DMS79 treated with DMSO at 0.1 percent for 48 hours (cell line): Measurements from ENCODE around the gene ANGPTL8.

Source experiments
- DNase-seq: peaks from one replicate; lab custom pipeline; 2025; lab: John Stamatoyannopoulos, UW

The ANGPTL8 gene

DNA sequence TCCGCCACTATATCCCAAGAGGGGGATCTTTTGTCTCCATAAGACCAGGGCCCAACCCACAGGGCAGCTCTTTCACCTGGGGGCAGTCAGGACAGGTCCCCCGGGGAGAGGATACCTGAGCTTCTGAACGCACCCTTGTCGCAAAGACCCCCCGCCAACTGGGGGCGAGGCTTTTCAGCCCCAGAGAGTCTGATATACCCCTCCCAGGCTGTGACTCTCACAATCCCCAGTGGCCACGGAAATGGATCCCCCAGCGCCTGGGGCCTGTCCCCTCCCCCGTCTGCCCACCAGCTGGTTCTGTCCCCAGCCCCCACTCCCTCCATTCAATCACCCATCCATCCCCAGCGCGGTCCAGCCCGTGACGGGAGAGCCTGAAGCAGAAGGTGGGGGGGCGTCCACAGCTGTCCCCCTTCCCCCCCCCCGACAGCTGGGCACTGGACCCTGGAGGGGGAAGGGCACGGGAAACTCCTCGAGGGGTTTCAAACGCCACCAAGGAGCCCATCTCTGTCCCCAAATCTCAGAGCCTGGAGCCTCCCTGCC is 22.1 kb downstream of the ANGPTL8 start:
- no peak for DNase-seq

DNA sequence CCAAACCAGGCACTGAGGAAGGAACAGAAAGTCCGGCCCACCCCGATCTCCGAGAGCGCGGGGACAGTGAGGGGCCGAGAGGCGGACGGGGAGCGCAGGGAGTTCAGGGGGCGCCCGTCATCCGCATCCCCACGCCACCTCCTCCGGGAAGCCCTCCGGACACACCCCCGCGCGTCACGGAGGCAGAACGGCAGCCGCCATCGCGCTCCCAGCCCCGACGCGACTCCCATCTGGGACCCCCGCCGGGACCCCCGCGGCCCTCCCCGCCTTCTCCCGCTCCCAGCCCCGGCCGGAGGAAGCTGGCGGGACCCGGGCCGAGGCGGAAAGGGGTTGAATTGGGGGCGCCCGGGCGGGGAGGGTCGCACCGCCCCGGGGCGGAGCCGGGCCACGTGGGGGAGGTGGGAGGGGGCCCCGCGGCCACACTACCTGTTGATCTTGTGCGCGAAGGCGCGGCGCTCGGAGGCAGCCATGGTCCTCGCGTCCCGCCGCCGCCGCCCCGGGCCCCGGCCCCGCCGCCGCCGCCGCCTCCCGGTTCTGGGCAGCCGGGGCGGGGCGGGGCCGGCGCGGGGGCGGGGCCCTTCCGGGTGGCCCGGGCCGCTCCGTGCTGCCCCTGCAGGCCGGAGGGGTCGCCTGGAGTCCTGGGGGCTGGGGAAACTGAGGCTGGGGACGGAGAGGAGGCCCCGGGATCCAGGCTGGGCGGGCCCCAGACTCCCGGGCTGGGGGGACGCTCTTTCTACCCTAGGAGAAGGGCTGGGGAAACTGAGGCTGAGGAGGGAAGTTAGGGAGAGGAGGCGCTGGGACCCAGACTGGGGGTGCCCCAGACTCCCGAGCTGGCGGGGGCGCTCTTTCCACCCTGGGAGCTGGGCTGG is 22.8 kb downstream of the ANGPTL8 start, which contains the start of gene DOCK6:
DOCK6 (minus strand) TSS at position 554 of the 869 bp plus-strand sequence; CDS start at position 470, 84 bp downstream.
- DNase-seq, result no peak

- no peak for DNase-seq
Measured at GRCh38 chr19:11263726-11264125, 24.3 kb downstream of the ANGPTL8 start.

DNA sequence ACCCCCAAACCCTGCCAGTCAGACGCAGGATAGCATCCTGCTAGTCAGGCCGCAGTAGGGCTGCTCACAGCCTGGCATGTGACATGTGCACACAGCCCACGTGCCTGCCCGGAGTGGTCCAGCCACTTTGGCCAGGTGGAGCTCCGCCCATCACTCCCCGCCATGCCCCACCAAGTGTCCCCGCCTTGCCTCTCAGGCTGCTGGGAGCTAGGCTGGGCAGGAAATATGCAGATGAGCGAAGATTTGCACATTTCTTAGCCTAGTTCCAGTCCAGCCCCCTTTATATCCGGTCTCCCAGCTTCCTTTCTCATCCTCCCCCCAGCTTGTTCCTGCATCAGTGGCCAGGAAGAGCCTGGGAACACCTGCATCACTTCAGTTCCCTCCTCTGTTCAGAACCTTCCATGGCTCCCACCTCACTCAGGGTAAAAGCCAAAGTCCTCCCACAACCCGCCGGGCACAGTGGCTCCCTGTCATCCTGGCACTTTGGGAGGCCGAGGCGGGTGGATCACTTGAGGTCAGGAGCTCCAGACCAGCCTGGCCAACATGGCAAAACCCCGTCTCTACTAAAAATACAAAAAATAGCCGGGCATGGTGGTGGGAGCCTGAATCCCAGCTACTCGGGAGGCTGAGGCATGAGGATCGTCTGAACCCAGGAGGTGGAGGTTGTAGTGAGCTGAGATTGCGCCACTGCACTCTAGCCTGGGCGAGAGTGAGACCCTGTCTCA is 25.2 kb downstream of the ANGPTL8 start:
- no peak for DNase-seq

DNA sequence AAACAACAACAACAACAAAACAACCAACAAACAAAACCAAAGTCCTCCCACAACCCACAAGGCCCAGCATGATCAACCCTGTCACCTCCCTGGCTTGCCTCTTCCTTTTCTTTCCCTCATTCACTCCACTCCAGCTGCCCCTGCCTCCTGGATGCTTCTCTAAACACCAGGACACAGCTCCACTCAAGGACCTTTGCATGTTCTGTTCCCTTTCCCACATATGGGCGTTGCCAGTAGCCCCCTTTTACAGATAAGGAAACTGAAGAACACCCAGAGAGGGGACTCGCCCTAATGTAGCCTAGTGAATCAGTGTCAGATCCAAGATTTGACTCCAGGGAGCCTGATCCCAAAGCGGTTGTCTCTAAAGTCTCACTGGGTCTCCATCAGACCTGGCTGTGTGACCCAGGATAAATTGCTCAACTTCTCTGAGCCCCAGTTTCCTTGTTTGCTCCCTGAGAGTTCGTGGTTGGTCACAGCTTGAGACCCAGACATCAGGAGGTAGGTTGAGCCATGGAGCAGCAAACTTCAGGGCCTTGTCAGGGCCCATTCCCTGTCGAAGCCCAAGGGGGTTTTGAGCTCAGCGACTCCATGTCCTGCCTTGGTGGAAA is 25.9 kb downstream of the ANGPTL8 start:
- no peak for DNase-seq

DNA sequence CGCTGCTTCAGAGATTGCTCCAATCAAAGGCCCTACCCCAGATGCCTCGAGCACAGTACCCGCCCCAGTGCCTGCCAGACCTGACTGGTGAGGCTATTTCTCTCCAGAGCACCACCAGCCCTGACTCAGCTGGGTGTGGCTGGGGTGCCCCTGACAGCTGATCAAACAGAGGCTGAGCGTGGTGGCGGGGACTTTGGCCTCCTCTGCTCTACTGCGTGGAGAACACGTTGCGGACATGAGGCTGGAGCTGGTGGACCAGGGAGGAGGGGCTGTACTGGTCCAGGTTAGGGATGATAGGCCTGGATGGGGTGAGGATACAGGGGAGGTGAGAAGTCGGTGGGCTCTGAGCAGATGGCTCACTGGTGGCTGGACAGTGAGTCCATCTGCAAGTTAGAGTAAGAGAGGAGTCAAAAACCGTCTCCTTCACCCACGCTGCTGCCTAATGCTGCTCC is 26.4 kb downstream of the ANGPTL8 start:
- no peak for DNase-seq

DNA sequence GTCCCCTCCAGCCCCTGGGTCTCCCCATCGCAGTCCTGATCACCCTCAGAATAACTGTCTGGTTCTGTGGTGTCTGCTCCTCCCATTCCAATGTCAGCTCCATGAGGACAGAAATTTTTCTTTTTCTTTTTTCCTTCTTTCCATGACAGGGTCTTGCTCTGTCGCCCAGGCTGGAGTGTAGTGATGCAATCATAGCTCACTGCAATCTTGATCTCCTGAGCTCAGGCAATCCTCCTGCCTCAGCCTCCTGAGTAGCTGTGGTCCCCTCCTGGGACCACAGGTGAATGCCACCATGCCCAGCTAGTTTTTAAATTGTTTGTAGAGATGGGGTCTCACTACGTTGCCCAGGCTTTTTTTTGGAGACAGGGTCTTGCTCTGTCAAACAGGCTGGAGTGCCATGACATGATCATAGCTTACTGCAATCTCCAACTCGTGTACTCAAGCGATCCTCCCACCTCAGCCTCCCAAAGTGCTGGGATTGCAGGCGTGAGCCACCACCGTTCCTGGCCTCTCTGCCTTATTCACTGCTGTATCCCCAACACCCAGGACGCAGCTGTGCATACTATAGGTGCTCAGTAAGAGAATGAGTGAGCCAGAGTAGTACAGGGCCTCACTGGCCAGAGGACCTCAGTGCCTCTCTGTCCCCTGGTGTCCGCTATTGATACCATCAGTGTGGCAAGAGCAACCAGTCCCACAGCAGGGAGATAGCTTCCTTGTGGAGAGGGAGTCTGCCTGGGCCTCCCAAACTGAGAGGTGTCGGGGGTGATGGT is 28.1 kb downstream of the ANGPTL8 start:
- DNase-seq, result no peak

GRCh38 chr19:11268783-11269267 is 29.4 kb downstream of the ANGPTL8 start:
- no peak for DNase-seq

DNA sequence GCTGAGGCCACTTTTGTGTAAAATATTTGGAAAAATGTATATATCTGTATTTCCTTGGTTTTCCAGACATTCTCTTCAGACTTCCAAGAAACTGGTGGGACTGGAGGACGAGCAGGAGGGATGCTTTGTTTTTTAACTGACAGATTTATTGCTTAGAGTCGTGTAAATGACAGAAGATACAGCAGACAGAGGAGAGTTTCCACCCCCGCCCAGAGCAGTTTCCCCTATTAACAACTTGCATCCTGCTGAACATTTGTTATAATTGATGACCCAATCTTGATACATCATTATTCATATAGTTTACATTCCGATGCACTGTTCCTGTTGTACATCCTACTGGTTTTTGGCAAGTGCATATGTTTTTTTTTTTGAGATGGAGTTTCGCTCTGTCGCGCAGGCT is 30.0 kb downstream of the ANGPTL8 start:
- DNase-seq, result no peak

DNA sequence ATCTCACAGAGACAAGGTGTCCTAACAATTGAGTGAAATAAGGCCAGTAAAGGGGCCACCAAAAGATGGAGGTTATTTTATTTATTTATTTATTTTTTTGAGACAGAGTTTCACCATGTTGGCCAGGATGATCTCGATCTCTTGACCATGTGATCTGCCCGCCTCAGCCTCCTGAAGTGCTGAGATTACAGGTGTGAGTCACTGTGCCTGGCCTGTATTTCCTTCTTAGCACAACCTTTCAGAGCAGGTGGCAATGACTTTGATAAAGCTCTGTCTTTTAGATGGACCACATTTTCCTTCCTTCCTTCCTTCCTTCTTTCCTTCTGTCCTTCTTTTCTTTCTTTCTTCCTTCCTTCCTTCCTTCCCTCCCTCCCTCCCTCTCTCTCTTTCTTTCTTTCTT is 33.9 kb downstream of the ANGPTL8 start:
- DNase-seq, result no peak

DNA sequence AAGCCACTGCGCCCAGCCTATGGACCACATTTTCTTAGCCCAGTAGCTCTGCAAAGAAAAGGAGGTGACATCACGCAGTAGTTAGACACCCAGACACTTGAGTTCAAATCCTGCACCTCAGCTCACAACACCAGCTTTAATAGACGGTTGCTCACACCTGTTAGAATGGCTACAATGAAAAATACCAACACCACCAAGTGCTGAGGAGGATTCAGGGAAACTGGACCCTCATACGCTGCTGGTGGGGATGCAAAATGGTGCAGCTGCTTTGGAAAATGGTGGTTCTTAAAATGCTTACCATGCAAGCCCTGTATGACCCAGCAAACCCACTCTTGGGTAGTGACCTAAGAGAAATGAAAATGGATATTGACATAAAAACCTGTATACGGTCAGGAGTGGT is 34.6 kb downstream of the ANGPTL8 start:
- no peak for DNase-seq

GRCh38 chr19:11274533-11275086 is 35.2 kb downstream of the ANGPTL8 start:
- DNase-seq, result no peak

GRCh38 chr19:11278670-11279069 is 39.3 kb downstream of the ANGPTL8 start:
- no peak for DNase-seq

DNA sequence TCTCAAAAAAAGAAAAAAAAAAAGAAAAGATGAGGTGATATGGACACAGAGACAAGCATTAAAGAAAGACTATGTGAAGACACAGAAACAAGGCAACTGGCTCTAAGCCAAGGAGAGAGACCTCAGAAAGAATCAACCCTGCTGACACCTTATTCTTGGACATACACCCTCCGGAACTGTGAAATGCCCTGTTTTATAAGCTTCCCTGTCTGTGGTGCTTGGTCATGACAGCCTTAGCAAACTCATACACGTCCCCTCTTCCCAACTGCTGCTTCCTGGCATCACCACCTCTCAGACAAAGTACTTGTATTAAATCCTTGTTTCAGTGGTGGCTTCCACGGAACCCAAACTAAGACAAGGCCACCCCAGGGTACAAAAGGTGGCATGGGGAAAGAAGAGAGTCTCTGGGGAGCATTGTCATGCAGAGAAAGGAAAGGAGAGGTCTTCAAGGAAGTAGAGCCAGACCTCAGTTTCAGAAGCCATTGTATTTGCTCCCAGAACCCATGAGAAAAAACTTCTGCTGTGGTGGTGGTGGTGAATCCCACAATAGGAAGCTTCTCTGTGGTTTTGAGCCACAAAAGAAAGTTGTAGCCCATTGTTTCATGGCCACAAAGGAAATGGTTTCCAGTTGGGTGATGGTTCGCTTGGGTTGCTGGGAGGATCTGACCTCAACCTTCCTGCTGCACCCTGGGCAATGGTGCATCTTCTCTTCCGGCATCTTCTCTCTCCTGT is 40.3 kb downstream of the ANGPTL8 start:
- DNase-seq, result no peak

DNA sequence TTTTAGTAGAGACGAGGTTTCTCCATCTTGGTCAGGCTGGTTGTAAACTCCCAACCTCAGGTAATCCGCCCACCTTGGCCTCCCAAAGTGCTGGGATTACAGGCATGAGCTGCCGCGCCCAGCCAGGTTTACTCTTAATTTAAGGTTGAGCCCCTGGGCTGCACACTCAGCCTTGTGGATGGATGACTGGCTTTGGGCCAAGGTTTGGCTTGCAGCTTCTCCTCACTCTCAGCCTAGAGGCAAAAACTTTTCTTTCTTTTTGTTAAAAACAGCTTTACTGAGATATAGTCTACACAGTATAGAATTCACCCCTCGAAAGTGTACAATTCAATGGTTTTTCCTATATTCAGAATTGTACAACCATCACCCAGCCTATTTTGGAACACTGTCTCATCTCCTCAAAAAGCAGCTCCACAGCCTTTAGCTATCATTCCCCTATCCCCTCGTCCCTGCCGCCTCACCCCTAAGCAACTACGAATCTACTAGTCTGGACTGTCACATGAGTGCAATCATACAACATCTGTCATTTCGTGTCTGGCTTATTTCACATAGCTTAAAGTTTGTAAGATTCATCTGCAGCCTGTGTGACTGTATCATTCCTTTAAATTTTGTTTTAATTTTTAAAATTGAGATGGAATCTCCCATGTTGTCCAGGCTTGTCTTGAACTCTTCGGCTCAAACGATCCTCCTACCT is 42.1 kb downstream of the ANGPTL8 start:
- no peak for DNase-seq

GRCh38 chr19:11284515-11284914 is 45.1 kb downstream of the ANGPTL8 start:
- no peak for DNase-seq

- DNase-seq, result no peak
Measured at GRCh38 chr19:11286312-11286974, 47.0 kb downstream of the ANGPTL8 start.

DNA sequence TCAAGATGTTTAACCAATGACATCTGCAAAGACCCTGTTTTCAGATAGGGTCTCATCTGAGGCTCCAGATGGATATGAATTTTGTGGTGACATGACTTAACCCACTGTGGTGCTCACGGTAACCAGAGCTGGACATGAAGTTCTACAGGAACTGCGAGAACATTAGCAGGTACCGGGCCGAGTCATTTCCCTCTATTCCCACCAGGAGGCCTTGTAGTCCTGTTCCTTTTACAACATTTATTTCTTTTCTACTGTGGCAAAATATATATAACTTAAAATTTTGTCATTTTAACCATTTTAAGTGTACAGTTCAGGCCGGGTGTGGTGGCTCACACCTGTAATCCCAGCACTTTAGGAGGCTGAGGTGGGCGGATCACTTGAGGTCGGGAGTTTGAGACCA is 48.9 kb downstream of the ANGPTL8 start:
- no peak for DNase-seq

- DNase-seq, result no peak
Measured at GRCh38 chr19:11290256-11290655, 50.8 kb downstream of the ANGPTL8 start.
